MM.1S (cell line): ENCODE data around the gene SPINK8.
"Not testable (repeated sequence)": the region's sequence is repeated elsewhere in the genome, so short reads cannot be mapped to it uniquely, and the experiment has no call there.

Experiments
- DNase-seq: peaks from one replicate; pipeline ENCODE4 v3.0.0-alpha.2; 2015
- H2AFZ ChIP-seq: fragments of 300-600 bp; sonication (generic); 2 replicates; pipeline ENCODE4 v1.6.0; 2016; ENCODE audit warnings: antibody characterized with exemption, low read length
- H3F3A ChIP-seq: fragments of 300-600 bp; sonication (generic); 2 replicates; pipeline ENCODE4 v1.6.1; 2016; ENCODE audit warnings: mild to moderate bottlenecking, antibody characterized with exemption, low read length, moderate library complexity, mixed read lengths; ENCODE audit not compliant: insufficient read depth
- H3K27ac ChIP-seq: fragments of 300-600 bp; sonication (generic); 2 replicates; pipeline ENCODE4 v1.5.1; 2016; ENCODE audit warnings: mild to moderate bottlenecking, low read length
- H3K27me3 ChIP-seq: fragments of 300-600 bp; sonication (generic); replicated peaks from 2 replicates; pipeline ENCODE4 v1.6.0; 2016; ENCODE audit warnings: low read length; ENCODE audit not compliant: insufficient read depth
- H3K36me3 ChIP-seq: fragments of 300-600 bp; sonication (generic); replicated peaks from 2 replicates; pipeline ENCODE4 v1.6.1; 2016; ENCODE audit warnings: mild to moderate bottlenecking, low read length, mixed read lengths; ENCODE audit not compliant: insufficient read depth
- H3K4me1 ChIP-seq: fragments of 300-600 bp; sonication (generic); 2 replicates; pipeline ENCODE4 v1.6.1; 2016; ENCODE audit warnings: low read length, mixed read lengths
- H3K4me2 ChIP-seq: fragments of 300-600 bp; sonication (generic); 2 replicates; pipeline ENCODE4 v1.6.0; 2016; ENCODE audit warnings: low read depth, low read length
- H3K4me3 ChIP-seq: fragments of 300-600 bp; sonication (generic); 2 replicates; pipeline ENCODE4 v1.5.1; 2016; ENCODE audit warnings: low read length, mixed read lengths
- H3K79me2 ChIP-seq: fragments of 300-600 bp; sonication (generic); 2 replicates; pipeline ENCODE4 v1.6.1; 2016; ENCODE audit warnings: mixed run types, low read length, mixed read lengths
- H3K9ac ChIP-seq: fragments of 300-600 bp; sonication (generic); 2 replicates; pipeline ENCODE4 v1.6.1; 2016; ENCODE audit warnings: low read length, mixed read lengths
- H3K9me2 ChIP-seq: fragments of 300-600 bp; sonication (generic); replicated peaks from 2 replicates; pipeline ENCODE4 v1.6.1; 2016; ENCODE audit warnings: mild to moderate bottlenecking, low read length, mixed read lengths; ENCODE audit not compliant: insufficient read depth
- H3K9me3 ChIP-seq: fragments of 300-600 bp; sonication (generic); replicated peaks from 2 replicates; pipeline ENCODE4 v1.6.1; 2016; ENCODE audit warnings: mild to moderate bottlenecking, low read length, mixed read lengths; ENCODE audit not compliant: insufficient read depth
- H4K20me1 ChIP-seq: fragments of 300-600 bp; sonication (generic); 2 replicates; pipeline ENCODE4 v1.6.1; 2016; ENCODE audit warnings: mild to moderate bottlenecking, low read length, moderate library complexity, mixed read lengths; ENCODE audit not compliant: insufficient read depth
- EZH2 ChIP-seq: fragments of 300-600 bp; sonication (generic); optimal IDR thresholded peaks from 2 replicates; pipeline ENCODE3; 2017; ENCODE audit warnings: low read depth, mild to moderate bottlenecking, antibody characterized with exemption, low read length, mixed read lengths
- EZH2phosphoT487 ChIP-seq: fragments of 300-600 bp; sonication (generic); IDR thresholded peaks from 2 replicates; pipeline ENCODE4 v1.6.1; 2018; ENCODE audit warnings: antibody characterized with exemption, low read length
- TF ChIP-seq, protein P1 (sequence below): fragments of 300-600 bp; sonication (generic); IDR thresholded peaks from 2 replicates; pipeline ENCODE4 v1.5.1; 2016; ENCODE audit warnings: antibody characterized with exemption, low read length, mixed read lengths

Gene SPINK8

DNA sequence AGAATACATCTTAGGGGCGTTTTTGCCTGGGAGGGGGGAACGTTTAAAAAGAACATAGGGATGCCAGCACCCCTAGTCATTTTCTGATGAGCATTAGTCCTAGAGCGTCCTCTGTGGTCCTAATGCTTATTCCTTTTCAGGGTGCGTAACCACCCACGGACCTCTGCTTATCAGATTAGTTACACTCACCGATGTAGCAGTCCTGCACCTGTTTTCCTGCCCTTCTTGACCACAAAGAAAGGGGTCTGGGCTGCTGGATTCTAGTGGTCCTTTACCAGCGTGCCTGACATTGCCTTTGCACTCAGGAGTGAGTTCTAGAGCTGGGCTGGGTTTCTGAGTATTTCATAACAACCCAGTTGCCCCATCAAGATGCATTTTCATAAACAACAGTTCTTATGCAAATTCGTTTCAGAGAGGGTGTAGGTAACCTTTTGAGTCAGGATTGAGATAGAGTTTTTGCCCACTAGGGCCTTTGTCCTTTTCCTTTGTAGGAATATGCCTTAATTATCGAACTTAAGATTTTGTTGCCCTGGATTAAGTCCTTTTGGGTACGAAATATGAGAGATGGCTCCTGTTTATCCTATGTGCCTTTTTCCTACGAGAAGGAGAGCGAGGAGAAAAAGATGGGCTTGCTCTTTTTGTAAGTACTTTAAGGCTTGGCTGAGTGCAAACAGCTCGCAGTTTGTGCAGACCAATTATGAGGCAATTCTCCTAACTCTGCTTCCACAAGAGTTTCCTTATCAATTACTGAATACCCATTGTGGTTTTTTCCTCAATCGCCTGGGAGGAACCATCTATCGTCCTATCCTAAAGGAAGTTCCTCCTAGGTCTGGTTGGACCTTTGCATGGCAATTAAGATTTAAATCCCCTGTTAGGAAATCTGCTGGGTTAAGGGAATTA, at the start of gene SPINK8:
SPINK8 (minus strand) TSS at position 316 of the 900 bp plus-strand sequence. CDS start 5,320 bp downstream, outside the sequence.
- not testable (repeated sequence) for H3K4me2 ChIP-seq, H4K20me1 ChIP-seq, H2AFZ ChIP-seq, H3K79me2 ChIP-seq, H3K4me1 ChIP-seq, H3F3A ChIP-seq, H3K4me3 ChIP-seq, H3K27ac ChIP-seq, H3K9ac ChIP-seq, DNase-seq, H3K27me3 ChIP-seq, H3K9me2 ChIP-seq, H3K36me3 ChIP-seq, H3K9me3 ChIP-seq

DNA sequence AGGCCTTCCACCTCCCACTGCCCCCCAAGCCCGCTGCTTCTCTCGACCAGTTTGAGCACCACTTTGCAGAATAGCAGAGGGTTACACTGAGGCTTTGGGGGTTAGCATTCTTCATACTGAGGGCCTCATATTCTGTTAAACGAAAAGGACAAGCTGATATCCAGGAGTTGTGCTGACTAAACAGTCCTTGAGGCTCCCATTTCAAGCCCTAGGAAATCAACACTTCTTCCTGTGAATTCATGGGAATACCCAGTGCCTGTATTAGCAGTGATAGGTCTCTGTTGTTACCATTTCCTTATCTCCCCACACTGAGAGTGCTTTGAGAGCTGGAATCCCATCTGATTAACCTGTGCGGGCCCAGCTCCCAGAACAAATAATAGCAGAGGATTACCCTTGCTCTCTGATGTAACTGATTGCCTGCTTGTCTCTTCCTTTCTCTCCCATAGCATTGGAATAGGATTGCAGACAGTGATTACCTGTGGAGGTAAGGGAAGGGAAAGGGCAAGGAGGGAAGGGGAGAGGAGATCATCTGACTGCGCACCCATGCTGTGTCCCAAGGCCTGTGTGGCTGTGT, 39.5 kb upstream of the SPINK8 start:
- H3K9me2 ChIP-seq: no peaks in the 10 kb centered on the region
- no peak for DNase-seq
- no peaks in the 10 kb centered on the region for H3K79me2 ChIP-seq
- no peak overlapping the region for H3K9ac ChIP-seq
- peaks cover 6% of the 10 kb centered on the region; the same call in 1 of the 2 replicates for H3K4me1 ChIP-seq
- 0 out of 2 replicates have a peak, but pooled peaks cover 4% of the 10 kb centered on the region for H3F3A ChIP-seq
- H3K36me3 ChIP-seq: no peaks in the 10 kb centered on the region
- peak overlapping the region; percentile 13; the same call in 1 of the 2 replicates for H3K4me3 ChIP-seq
- no peaks in the 10 kb centered on the region for H3K27me3 ChIP-seq
- peak overlapping the region; percentile 51 for H2AFZ ChIP-seq
- no peaks in the 10 kb centered on the region for H4K20me1 ChIP-seq
- peak overlapping the region; percentile 46 for H3K4me2 ChIP-seq
- no peak for TF ChIP-seq EZH2phosphoT487
- no peak for TF ChIP-seq EZH2
- TF ChIP-seq, protein P1, sequence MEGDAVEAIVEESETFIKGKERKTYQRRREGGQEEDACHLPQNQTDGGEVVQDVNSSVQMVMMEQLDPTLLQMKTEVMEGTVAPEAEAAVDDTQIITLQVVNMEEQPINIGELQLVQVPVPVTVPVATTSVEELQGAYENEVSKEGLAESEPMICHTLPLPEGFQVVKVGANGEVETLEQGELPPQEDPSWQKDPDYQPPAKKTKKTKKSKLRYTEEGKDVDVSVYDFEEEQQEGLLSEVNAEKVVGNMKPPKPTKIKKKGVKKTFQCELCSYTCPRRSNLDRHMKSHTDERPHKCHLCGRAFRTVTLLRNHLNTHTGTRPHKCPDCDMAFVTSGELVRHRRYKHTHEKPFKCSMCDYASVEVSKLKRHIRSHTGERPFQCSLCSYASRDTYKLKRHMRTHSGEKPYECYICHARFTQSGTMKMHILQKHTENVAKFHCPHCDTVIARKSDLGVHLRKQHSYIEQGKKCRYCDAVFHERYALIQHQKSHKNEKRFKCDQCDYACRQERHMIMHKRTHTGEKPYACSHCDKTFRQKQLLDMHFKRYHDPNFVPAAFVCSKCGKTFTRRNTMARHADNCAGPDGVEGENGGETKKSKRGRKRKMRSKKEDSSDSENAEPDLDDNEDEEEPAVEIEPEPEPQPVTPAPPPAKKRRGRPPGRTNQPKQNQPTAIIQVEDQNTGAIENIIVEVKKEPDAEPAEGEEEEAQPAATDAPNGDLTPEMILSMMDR: no peak
- H3K27ac ChIP-seq: no peak overlapping the region; the same call in 1 of the 2 replicates
- no peaks in the 10 kb centered on the region for H3K9me3 ChIP-seq

DNA sequence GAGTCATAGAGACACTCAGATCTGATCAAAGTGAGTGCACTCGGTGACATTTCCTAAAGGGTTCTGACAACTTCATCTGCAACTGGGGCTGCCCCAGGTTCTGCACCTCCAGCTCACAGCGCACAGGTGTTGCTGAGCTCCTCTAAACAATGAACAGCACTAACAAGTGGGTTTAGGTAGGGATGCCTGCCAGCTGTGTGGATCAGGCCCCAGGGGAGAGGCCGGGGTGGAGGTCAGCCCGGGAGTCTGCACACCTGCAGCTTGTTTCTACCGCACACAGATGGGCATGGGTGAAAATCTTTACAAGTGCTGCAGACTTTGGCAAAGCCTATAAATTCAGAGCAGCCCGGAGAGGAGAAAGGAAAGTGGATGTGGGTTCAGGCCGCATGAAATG, 38.9 kb upstream of the SPINK8 start:
- Histone ChIP-seq H3K4me2 (peak overlapping the region; percentile 46; the same call in 1 of the 2 replicates), H3K79me2 (no peaks in the 10 kb centered on the region), H3K9me3 (no peaks in the 10 kb centered on the region), H4K20me1 (no peaks in the 10 kb centered on the region), H3K36me3 (no peaks in the 10 kb centered on the region), H3K27me3 (no peaks in the 10 kb centered on the region), H3K9me2 (no peaks in the 10 kb centered on the region), H3K27ac (no peak overlapping the region; the same call in 1 of the 2 replicates), H3F3A (0 out of 2 replicates have a peak, but pooled peaks cover 4% of the 10 kb centered on the region), H3K4me3 (no peak overlapping the region), H3K4me1 (peaks cover 6% of the 10 kb centered on the region; the same call in 1 of the 2 replicates), H2AFZ (peak overlapping the region; percentile 51), H3K9ac (no peak overlapping the region)
- DNase-seq: peak; percentile 85
- TF ChIP-seq EZH2phosphoT487 (no peak), EZH2 (no peak)
- TF ChIP-seq, protein P1: no peak
